Right cardiac atrium (tissue), 5 donors: ENCODE measurements around the gene CPT1A. TPM values are rescaled to one million over a fixed set of nuclear protein-coding genes. Genes with fewer than 3 reads are reported as not detected.

Experiments
- ATAC-seq, 2 donors: fragments of 200-7000 bp; cut with Tn5 transposase; one replicate each; pipeline versions ENCODE4 v1.8.0 to v1.9.1; 2020; ENCODE audit warnings: moderate library complexity in 2 of 2, mild to moderate bottlenecking in 1 of 2
- DNase-seq, 3 donors: peaks; one replicate each; pipeline ENCODE4 v3.0.0-alpha.2; 2020
- H3K27ac ChIP-seq: one replicate; pipeline ENCODE4 v1.5.1; 2013; ENCODE audit warnings: mild to moderate bottlenecking, low read length, control low read depth, moderate library complexity
- H3K27me3 ChIP-seq: one replicate; pipeline ENCODE4 v1.6.1; 2013; ENCODE audit not compliant: control insufficient read depth, insufficient read depth
- H3K4me1 ChIP-seq: one replicate; pipeline ENCODE4 v1.6.1; 2013; ENCODE audit warnings: low read length; ENCODE audit not compliant: control insufficient read depth, insufficient read depth
- H3K4me3 ChIP-seq: one replicate; pipeline ENCODE4 v1.5.1; 2013; ENCODE audit warnings: low read length, control low read depth
- H3K9me3 ChIP-seq: one replicate; pipeline ENCODE4 v1.6.1; 2013; ENCODE audit warnings: low read length; ENCODE audit not compliant: control insufficient read depth
- WGBS: extraction: QIAGEN DNeasy Blood & Tissue Kit; methylation state at CpG from one replicate; pipeline ENCODE4 v1.1.7; 2013; 5-methylcytosine and 5-hydroxymethylcytosine counted together
- intact Hi-C, 4 donors: fragments of 100-400 bp; cut with DNase I; formaldehyde crosslinking; loops; one replicate each; pipeline versions ENCODE4 v1.11.0 to v1.14.0; 2022 to 2023
- polyA plus RNA-seq: library from polyadenylated mRNA; stranded (reverse); fragments of 200-250 nt; gene quantifications from one replicate; pipeline ENCODE4 v1.2.3, GENCODE V29; 2013
- total RNA-seq, 4 donors: library from RNA; stranded (reverse); fragmentation: NEBNext Ultra II Directional; extraction: Animal tissue kit (Norgen Biotek cat#: 25700); gene quantifications; one replicate each; pipeline ENCODE4 v1.2.1, GENCODE V29; 2021
- donor health status: healthy with polysubstance abuse.
- donor health status: DM: no; HTN: yes; CAD: no.
- donor health status: DM: no; HTN: no; CAD: no.
- donor health status: DM: no; HTN: yes; CAD: no; lungs with severe emphysema.
- donor health status: DM: yes; HTN: yes; CAD: no.

The CPT1A gene
- total and polyA plus RNA-seq, 5 donors: 22.4 to 63.5 (median 44.1) TPM

GRCh38 chr11:68852628-68853027 is 10.9 kb upstream of the CPT1A start:
- no peaks in the 10 kb centered on the region for H3K9me3 ChIP-seq
- no peak overlapping the region for H3K4me3 ChIP-seq
- DNase-seq (no peak), ATAC-seq (no peak)
- H3K4me1 ChIP-seq: peaks cover 2% of the 10 kb centered on the region
- no peaks in the 10 kb centered on the region for H3K27me3 ChIP-seq
- intact Hi-C loops: no loop called here
- WGBS: 78% methylated on average over 8 of the region's 8 CpGs
- H3K27ac ChIP-seq: no peak overlapping the region

- Histone ChIP-seq H3K27ac (no peak overlapping the region), H3K9me3 (no peaks in the 10 kb centered on the region), H3K4me1 (no peaks in the 10 kb centered on the region), H3K4me3 (no peak overlapping the region), H3K27me3 (no peaks in the 10 kb centered on the region)
- 83% methylated on average over 15 of the region's 15 CpGs for WGBS
- intact Hi-C loops: no loop called here
- no peak for DNase-seq
- no peak for ATAC-seq
These were observed 6.7 kb upstream of the CPT1A start for GRCh38 chr11:68848429-68848828.

GRCh38 chr11:68847395-68847794 is 5.7 kb upstream of the CPT1A start:
- intact Hi-C loops: no loop called here
- Histone ChIP-seq H3K27me3 (no peaks in the 10 kb centered on the region), H3K27ac (no peak overlapping the region), H3K9me3 (no peaks in the 10 kb centered on the region), H3K4me3 (no peak overlapping the region), H3K4me1 (no peaks in the 10 kb centered on the region)
- WGBS: 77% methylated on average over 4 of the region's 4 CpGs
- ATAC-seq (no peak), DNase-seq (no peak)

GRCh38 chr11:68845351-68846002 is 3.8 kb upstream of the CPT1A start:
- peak in 1 of 3 donors; percentile 78 for DNase-seq
- Histone ChIP-seq H3K27ac (no peak overlapping the region), H3K4me1 (no peaks in the 10 kb centered on the region), H3K27me3 (no peaks in the 10 kb centered on the region), H3K9me3 (no peaks in the 10 kb centered on the region), H3K4me3 (no peak overlapping the region)
- intact Hi-C loops: no loop called here
- ATAC-seq: peak in 1 of 2 donors; percentile 30
- WGBS: 65% methylated on average over 18 of the region's 18 CpGs

GRCh38 chr11:68844801-68845200 is 3.1 kb upstream of the CPT1A start:
- DNase-seq (no peak), ATAC-seq (no peak)
- Histone ChIP-seq H3K27me3 (no peaks in the 10 kb centered on the region), H3K27ac (no peak overlapping the region), H3K4me1 (no peaks in the 10 kb centered on the region), H3K9me3 (no peaks in the 10 kb centered on the region), H3K4me3 (no peak overlapping the region)
- intact Hi-C loops: no loop called here
- WGBS: 75% methylated on average over 6 of the region's 6 CpGs

- DNase-seq (no peak), ATAC-seq (no peak)
- H3K9me3 ChIP-seq: no peaks in the 10 kb centered on the region
- H3K27me3 ChIP-seq: no peaks in the 10 kb centered on the region
- no peaks in the 10 kb centered on the region for H3K4me1 ChIP-seq
- H3K4me3 ChIP-seq: no peak overlapping the region
- intact Hi-C loops: no loop called here
- WGBS: 79% methylated on average over 3 of the region's 3 CpGs
- H3K27ac ChIP-seq: no peak overlapping the region
These were observed 2.7 kb upstream of the CPT1A start for GRCh38 chr11:68844376-68844775.

GRCh38 chr11:68843703-68844312 is 2.1 kb upstream of the CPT1A start:
- WGBS: 9% methylated on average over 54 of the region's 54 CpGs

GRCh38 chr11:68843052-68843561 is 1.4 kb upstream of the CPT1A start:
- DNase-seq (peak in 1 of 3 donors; percentile 59), ATAC-seq (no peak)
- Histone ChIP-seq H3K4me1 (peaks cover 1% of the 10 kb centered on the region), H3K27me3 (no peaks in the 10 kb centered on the region), H3K27ac (no peak overlapping the region), H3K4me3 (peak overlapping the region; percentile 88), H3K9me3 (no peaks in the 10 kb centered on the region)
- 23% methylated on average over 23 of the region's 23 CpGs for WGBS
- intact Hi-C loops: no loop called here

More at GRCh38 chr11:68843703-68844312, 2.1 kb upstream of the CPT1A start:
- DNase-seq: peak; percentile 75 to 91 (median 90)
- Histone ChIP-seq H3K4me1 (no peaks in the 10 kb centered on the region), H3K9me3 (no peaks in the 10 kb centered on the region), H3K27me3 (no peaks in the 10 kb centered on the region), H3K4me3 (peak overlapping the region; percentile 1), H3K27ac (peak overlapping the region; percentile 1)
- intact Hi-C loops: no loop called here
- ATAC-seq: peak; percentile 45 to 52

- Histone ChIP-seq H3K4me1 (peaks cover 7% of the 10 kb centered on the region), H3K27me3 (no peaks in the 10 kb centered on the region), H3K4me3 (peak overlapping the region; percentile 88), H3K9me3 (no peaks in the 10 kb centered on the region), H3K27ac (no peak overlapping the region)
- DNase-seq (peak in 2 of 3 donors; percentile 25 to 66), ATAC-seq (no peak)
- WGBS: 36% methylated on average over 25 of the region's 25 CpGs
- intact Hi-C loops: no loop called here
These were observed 823 bp upstream of the CPT1A start for GRCh38 chr11:68842427-68843051.

- H3K4me1 ChIP-seq: peaks cover 12% of the 10 kb centered on the region
- intact Hi-C loops: no loop called here
- DNase-seq (peak; percentile 79 to 85 (median 85)), ATAC-seq (peak; percentile 17 to 56)
- H3K4me3 ChIP-seq: peak overlapping the region; percentile 88
- no peaks in the 10 kb centered on the region for H3K27me3 ChIP-seq
- H3K27ac ChIP-seq: peak overlapping the region; percentile 89
- no peaks in the 10 kb centered on the region for H3K9me3 ChIP-seq
- WGBS: 1% methylated on average over 90 of the region's 90 CpGs
These were observed 759 bp downstream of the CPT1A start for GRCh38 chr11:68840661-68841653.
